ENCODE results near the gene ATXN1.

The ATXN1 gene

DNA sequence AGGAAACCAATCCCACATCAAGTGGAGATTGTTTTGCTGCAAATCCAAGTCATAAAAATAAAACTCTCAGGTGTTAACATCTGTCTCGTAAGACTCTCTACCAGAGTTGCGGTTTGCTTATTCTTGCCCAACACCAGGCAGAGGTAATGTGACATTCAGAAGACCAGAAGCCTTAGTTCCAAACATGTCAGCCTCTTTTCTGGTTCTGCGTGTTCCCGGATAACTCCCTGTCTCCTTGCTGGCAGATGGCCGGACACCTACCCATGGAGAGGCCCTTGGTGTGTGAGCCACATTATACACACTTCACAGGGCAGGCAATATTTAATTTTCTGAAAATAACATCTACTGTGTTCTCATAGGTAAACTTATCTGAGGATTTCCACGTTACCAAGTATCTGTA is 449.5 kb downstream of the ATXN1 start:
- H3K9me3 Mint-ChIP-seq = no peaks in the 10 kb centered on the region
- no peak overlapping the region for H3K4me3 Mint-ChIP-seq
- no peaks in the 10 kb centered on the region for H3K27me3 Mint-ChIP-seq
- DNase-seq (no peak), ATAC-seq (no peak)
- peaks cover 10% of the 10 kb centered on the region for H3K4me1 Mint-ChIP-seq
- H3K27ac Mint-ChIP-seq = no peak overlapping the region

DNA sequence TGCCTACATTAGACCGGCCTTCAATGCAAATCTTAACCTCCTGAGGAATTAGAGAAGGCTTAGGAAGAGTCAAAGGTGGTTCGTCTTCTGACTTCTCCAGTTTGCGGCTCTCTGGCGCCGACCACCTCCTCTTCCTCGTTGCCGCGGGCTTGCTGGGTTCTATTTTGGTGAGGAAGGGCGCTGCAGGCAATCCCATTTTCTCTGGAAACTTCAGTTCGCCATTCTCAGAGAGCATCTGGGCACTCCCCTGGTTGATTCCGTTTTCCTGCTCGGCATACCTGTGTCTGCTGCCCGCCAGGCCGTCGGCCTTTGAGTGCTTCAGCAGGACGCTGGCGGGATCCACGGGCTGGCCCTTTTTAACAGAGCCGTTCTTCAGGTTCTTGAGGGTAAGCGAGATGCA is 454.9 kb downstream of the ATXN1 start:
- Mint-ChIP-seq H3K4me3 (no peak overlapping the region), H3K27ac (peak overlapping the region in 1 of 2 donors; percentile 84), H3K27me3 (no peaks in the 10 kb centered on the region), H3K4me1 (peaks cover 26% of the 10 kb centered on the region), H3K9me3 (no peaks in the 10 kb centered on the region)
- DNase-seq (no peak), ATAC-seq (no peak)

- Mint-ChIP-seq H3K9me3 (no peaks in the 10 kb centered on the region), H3K27me3 (no peaks in the 10 kb centered on the region), H3K4me3 (peak overlapping the region in 1 of 2 donors; percentile 9), H3K4me1 (peaks cover 26% of the 10 kb centered on the region), H3K27ac (peak overlapping the region in 1 of 2 donors; percentile 71)
- DNase-seq = no peak
- peak; percentile 44 for ATAC-seq
Observed at GRCh38 chr6:16305788-16306187, 455.5 kb downstream of the ATXN1 start.

- DNase-seq (no peak), ATAC-seq (peak; percentile 91)
- Mint-ChIP-seq H3K4me1 (peaks cover 26% of the 10 kb centered on the region), H3K4me3 (no peak overlapping the region), H3K9me3 (no peaks in the 10 kb centered on the region), H3K27ac (no peak overlapping the region), H3K27me3 (no peaks in the 10 kb centered on the region)
Observed at GRCh38 chr6:16305246-16305725, 456.0 kb downstream of the ATXN1 start.

DNA sequence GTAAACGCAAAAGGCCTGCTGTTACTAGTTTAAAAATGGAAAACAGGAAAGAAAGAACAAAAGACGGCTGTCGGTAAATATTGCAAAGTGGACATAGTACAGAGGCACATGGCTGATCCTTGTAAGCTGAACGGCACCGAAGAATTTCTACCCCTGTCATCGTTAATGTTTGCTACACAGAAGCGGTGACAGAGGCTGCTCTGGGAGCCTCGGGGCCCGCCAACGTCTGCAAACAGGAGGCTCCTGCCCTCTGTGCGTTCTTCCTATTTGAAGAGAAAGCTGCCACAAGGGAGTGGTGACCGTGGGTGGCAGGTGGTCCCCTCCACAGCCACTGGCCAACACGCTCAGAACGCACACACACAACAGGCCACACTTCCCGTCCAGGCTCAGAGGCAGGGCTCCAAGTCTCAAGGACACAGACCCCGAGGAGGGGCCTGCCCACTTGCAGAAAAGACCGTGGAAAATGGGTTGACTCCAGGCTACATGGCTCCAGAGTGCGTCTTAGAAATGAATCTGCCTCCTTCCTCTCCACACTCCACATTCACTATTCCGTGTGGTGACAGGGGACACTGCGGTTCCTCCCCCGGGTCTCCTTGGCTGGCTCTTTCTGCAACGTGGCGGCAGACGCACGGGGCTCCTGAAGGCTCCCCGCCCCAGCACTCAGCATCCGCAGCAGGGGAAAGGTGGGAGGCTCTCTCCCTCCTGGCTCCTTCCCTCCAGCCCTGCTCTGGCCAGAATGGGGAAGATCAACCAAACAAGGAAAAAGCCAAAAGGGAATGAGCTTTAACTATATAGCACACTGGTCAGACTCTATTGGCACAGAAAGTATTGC is 458.3 kb downstream of the ATXN1 start:
- ATAC-seq (no peak), DNase-seq (no peak)
- Mint-ChIP-seq H3K27me3 (no peaks in the 10 kb centered on the region), H3K27ac (peak overlapping the region in 1 of 2 donors; percentile 24), H3K9me3 (no peaks in the 10 kb centered on the region), H3K4me3 (no peak overlapping the region), H3K4me1 (peaks cover 26% of the 10 kb centered on the region)

DNA sequence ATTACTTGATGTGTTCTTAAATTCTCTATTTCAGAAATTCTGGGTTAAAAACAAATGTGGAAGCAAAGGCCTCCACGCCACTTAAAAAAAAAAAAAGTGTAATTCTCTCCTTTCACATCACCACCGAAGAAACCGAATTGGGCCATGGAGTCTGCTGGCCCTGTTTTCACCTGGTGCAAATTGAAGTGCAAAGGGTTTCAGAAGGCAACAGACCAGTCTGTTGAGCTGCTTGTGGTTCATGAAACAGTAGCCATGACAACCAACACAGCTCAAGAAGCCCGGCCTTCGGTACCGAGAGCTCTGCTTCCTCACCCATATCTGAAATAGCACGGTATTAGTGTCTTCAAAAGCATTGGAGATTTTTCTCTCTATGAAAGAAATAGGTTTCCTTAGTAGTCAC is 459.7 kb downstream of the ATXN1 start:
- Mint-ChIP-seq H3K4me1 (peaks cover 17% of the 10 kb centered on the region), H3K4me3 (no peak overlapping the region), H3K9me3 (no peaks in the 10 kb centered on the region), H3K27ac (no peak overlapping the region), H3K27me3 (no peaks in the 10 kb centered on the region)
- ATAC-seq = no peak
- no peak for DNase-seq

GRCh38 chr6:16299861-16300260 is 461.4 kb downstream of the ATXN1 start:
- no peak overlapping the region for H3K27ac Mint-ChIP-seq
- H3K4me1 Mint-ChIP-seq = peaks cover under 1% of the 10 kb centered on the region
- no peak for DNase-seq
- H3K4me3 Mint-ChIP-seq = no peak overlapping the region
- no peaks in the 10 kb centered on the region for H3K9me3 Mint-ChIP-seq
- ATAC-seq = no peak
- H3K27me3 Mint-ChIP-seq = no peaks in the 10 kb centered on the region

DNA sequence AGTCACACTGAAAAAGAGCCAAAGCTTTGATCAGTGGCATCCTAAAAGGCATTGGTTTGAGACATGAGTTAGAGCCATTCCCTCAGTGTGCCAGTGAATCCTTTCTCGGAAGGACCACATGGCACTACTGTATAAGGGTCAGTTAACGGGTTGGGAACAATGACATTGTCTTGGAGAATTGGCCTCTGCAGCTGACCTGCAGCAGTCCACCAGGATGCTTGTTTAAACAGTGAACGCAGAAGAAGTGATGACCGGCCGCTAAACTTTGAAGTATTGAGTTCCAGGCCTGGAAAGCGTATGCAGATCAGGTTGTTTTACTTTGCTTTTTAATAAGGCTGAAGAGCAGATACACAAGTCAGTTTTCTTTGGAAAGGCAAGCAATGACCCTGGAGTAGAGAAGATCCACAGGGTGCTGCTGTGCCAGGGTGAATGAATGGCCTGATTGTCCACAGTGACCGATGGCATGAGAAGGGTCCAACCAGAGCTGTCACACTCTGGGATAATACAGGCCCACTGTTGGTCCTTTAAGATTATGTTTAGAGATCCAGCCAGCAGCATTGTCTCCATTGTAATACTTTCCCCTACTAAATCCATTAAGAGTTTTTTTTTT is 465.1 kb downstream of the ATXN1 start:
- H3K4me1 Mint-ChIP-seq = no peaks in the 10 kb centered on the region
- H3K27ac Mint-ChIP-seq = peak overlapping the region; percentile 25 to 80
- H3K4me3 Mint-ChIP-seq = no peak overlapping the region

GRCh38 chr6:16295471-16295870 is 465.8 kb downstream of the ATXN1 start:
- Mint-ChIP-seq H3K9me3 (no peaks in the 10 kb centered on the region), H3K27me3 (no peaks in the 10 kb centered on the region), H3K4me3 (no peak overlapping the region), H3K27ac (peak overlapping the region in 1 of 2 donors; percentile 28), H3K4me1 (no peaks in the 10 kb centered on the region)
- ATAC-seq (no peak), DNase-seq (no peak)

More for the DNA sequence above, 465.1 kb downstream of the ATXN1 start:
- no peaks in the 10 kb centered on the region for H3K27me3 Mint-ChIP-seq
- H3K9me3 Mint-ChIP-seq = no peaks in the 10 kb centered on the region
- no peak for ATAC-seq
- no peak for DNase-seq

DNA sequence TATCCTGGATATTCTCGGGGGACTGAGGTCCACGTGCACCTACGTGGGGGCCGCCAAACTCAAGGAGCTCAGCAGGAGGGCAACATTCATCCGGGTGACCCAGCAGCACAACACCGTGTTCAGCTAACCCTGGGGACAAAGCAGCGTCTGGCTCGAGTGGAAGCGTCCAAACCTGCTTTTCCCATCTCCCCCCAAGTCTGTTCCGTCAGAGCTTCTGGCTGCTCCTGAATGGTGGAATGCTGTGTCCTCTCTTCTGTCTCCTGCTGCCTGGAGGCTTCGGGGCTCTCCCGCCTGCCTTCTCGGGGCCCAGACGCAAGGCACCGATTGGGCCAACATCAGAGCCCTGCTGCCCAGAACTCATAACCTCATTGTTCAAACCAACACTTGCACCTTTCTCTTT is 466.2 kb downstream of the ATXN1 start:
- Mint-ChIP-seq H3K4me1 (no peaks in the 10 kb centered on the region), H3K4me3 (no peak overlapping the region), H3K27me3 (no peaks in the 10 kb centered on the region), H3K27ac (peak overlapping the region in 1 of 2 donors; percentile 28), H3K9me3 (no peaks in the 10 kb centered on the region)
- DNase-seq = no peak
- no peak for ATAC-seq

DNA sequence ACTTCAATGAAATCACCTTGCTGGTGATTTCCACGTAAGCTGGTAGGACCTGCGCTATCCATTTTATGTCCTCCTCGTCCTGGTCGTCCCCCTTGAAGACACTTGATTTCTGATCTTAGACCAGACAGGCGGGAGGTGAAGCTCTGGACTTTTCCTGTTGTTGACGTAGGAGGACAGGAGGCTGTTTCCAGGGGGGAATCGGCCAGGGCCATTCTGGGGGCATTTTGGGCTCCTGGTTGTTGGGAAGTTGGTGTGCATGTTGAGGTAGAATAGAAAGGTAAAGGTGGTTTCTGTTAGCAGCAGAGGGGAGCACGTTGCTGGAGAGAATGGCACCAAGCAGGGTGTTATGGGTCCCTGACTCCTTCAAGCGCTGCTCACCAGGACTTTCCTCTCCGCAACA is 466.9 kb downstream of the ATXN1 start:
- DNase-seq (no peak), ATAC-seq (no peak)
- no peaks in the 10 kb centered on the region for H3K4me1 Mint-ChIP-seq
- H3K4me3 Mint-ChIP-seq = no peak overlapping the region
- H3K27me3 Mint-ChIP-seq = no peaks in the 10 kb centered on the region
- peak overlapping the region in 1 of 2 donors; percentile 68 for H3K27ac Mint-ChIP-seq
- no peaks in the 10 kb centered on the region for H3K9me3 Mint-ChIP-seq

- Mint-ChIP-seq H3K27ac (no peak overlapping the region), H3K4me3 (no peak overlapping the region), H3K27me3 (no peaks in the 10 kb centered on the region), H3K4me1 (no peaks in the 10 kb centered on the region), H3K9me3 (no peaks in the 10 kb centered on the region)
- ATAC-seq = no peak
- DNase-seq = no peak
Observed at GRCh38 chr6:16292942-16293341, 468.3 kb downstream of the ATXN1 start.

- ATAC-seq (no peak), DNase-seq (no peak)
- Mint-ChIP-seq H3K9me3 (no peaks in the 10 kb centered on the region), H3K4me3 (no peak overlapping the region), H3K4me1 (no peaks in the 10 kb centered on the region), H3K27me3 (no peaks in the 10 kb centered on the region), H3K27ac (peak overlapping the region; percentile 72 to 79)
Observed at GRCh38 chr6:16292432-16292831, 468.8 kb downstream of the ATXN1 start.

DNA sequence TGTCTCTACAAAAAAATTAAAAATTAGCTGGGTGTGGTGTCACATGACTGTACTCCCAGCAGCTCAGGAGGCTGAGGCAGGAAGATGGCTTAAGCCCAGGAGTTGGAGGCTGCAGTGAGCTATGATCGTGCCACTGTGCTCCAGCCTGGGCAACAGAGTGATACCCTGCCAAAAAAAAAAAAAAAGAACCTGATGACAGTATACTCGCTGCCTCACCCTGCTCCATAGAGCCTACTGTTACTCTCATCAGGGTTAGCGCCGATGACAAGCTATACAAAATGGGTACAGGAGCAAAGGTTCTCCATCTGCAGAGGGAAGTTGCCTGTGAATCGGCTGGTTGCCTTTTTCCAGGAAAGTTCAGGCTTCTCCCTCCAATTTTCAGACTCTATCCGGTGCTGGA is 469.5 kb downstream of the ATXN1 start:
- Mint-ChIP-seq H3K4me1 (no peaks in the 10 kb centered on the region), H3K27ac (no peak overlapping the region), H3K4me3 (no peak overlapping the region), H3K9me3 (no peaks in the 10 kb centered on the region), H3K27me3 (no peaks in the 10 kb centered on the region)
- DNase-seq (no peak), ATAC-seq (no peak)

DNA sequence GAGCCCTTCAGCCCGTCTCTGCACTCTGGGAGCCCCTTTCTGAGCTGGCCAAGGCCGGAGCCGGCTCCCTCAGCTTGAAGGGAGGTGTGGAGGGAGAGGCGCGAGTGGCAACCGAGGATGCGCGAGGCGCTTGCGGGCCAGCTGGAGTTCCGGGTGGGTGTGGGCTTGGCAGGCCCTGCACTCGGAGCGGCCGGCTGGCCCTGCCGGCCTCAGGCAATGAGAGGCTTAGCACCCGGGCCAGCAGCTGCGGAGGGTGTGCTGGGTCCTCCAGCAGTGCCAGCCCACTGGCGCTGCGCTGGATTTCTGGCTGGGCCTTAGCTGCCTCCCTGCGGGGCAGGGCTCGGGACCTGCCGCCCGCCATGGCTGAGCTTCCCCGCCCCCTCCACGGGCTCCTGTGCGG is 473.1 kb downstream of the ATXN1 start:
- H3K9me3 Mint-ChIP-seq = no peaks in the 10 kb centered on the region
- no peak for ATAC-seq
- peaks cover 9% of the 10 kb centered on the region for H3K27me3 Mint-ChIP-seq
- no peaks in the 10 kb centered on the region for H3K4me1 Mint-ChIP-seq
- no peak overlapping the region for H3K27ac Mint-ChIP-seq
- no peak overlapping the region for H3K4me3 Mint-ChIP-seq
- DNase-seq = no peak

DNA sequence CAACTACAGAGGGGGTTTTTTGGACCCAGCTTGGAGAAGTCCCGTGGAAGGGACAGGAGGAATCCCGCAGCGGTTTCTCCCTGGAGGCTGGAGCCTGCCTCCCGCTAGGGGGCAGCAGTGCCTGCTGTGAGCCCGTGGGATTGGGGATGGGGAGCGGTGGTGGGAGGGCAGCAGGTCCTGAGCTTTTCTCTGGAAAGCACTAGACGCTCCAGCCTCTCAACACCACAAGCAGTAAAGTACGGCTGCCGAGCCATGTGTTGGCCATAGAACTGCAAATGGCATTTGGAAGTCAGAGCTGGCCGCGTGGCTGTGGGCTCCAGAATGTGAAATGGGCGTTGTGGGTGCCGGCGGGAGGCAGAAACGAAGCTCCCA is 475.1 kb downstream of the ATXN1 start:
- DNase-seq (no peak), ATAC-seq (no peak)
- Mint-ChIP-seq H3K27me3 (peaks cover 9% of the 10 kb centered on the region), H3K27ac (no peak overlapping the region), H3K9me3 (no peaks in the 10 kb centered on the region), H3K4me1 (no peaks in the 10 kb centered on the region), H3K4me3 (no peak overlapping the region)

Measured in stimulated activated naive CD8-positive, alpha-beta T cell treated with anti-CD3 and anti-CD28 coated beads, Interleukin-15, amount 100 ng/mL, for 72 hours (primary cell).